B cell (primary cell): ENCODE data around the gene ZNF648. TPM values are rescaled to one million over a fixed set of nuclear protein-coding genes. Genes with fewer than 3 reads are reported as not detected.
"Not testable (repeated sequence)": the region's sequence is repeated elsewhere in the genome, so short reads cannot be mapped to it uniquely, and the experiment has no call there.

Source experiments
- ATAC-seq: fragments of 200-7000 bp; cut with Tn5 transposase; one replicate; pipeline ENCODE4 v1.10.0; 2021; ENCODE audit warnings: low read depth, mild to moderate bottlenecking, moderate number of reproducible peaks, moderate library complexity
- CTCF ChIA-PET: fragments of 350-600 bp; sonication (Branson Sonifier 250); formaldehyde crosslinking; loops from one replicate; lab custom pipeline; 2021; ENCODE audit warnings: antibody characterized with exemption, inconsistent platforms; lab: Charles Lee
- POLR2A ChIA-PET: fragments of 350-600 bp; sonication (Branson Sonifier 250); formaldehyde crosslinking; loops from one replicate; lab custom pipeline; 2021; ENCODE audit warnings: antibody characterized with exemption; lab: Charles Lee
- DNase-seq: peaks from one replicate; pipeline ENCODE4 v3.0.0; 2013
- H2AFZ ChIP-seq: 2 replicates; pipeline ENCODE4 v1.6.1; 2012; ENCODE audit warnings: mild to moderate bottlenecking, low read depth, low read length; ENCODE audit not compliant: insufficient read depth, poor library complexity, severe bottlenecking
- H3K27ac ChIP-seq, 2 donors: 1 replicate in 1 of 2; 2 replicates in 1 of 2; pipeline ENCODE4 v1.5.1; 2012 to 2013; ENCODE audit warnings: low read length in 2 of 2, mild to moderate bottlenecking in 2 of 2, moderate library complexity in 1 of 2
- H3K27me3 ChIP-seq, 4 experiments: fragments of 200-600 bp in 1 of 4; sonication (generic) in 1 of 4; replicated peaks in 1 of 4; 1 replicate in 2 of 4; 2 replicates in 2 of 4; pipeline versions ENCODE4 v1.6.1 to v1.7.0; 2013 to 2016; ENCODE audit warnings: low read length in 3 of 4, mild to moderate bottlenecking in 2 of 4, mixed read lengths in 1 of 4, moderate library complexity in 1 of 4; ENCODE audit not compliant: insufficient read depth in 4 of 4, control insufficient read depth in 3 of 4; ENCODE audit errors: control extremely low read depth in 1 of 4
- H3K36me3 ChIP-seq, 2 experiments: replicated peaks in 1 of 2; 1 replicate in 1 of 2; 2 replicates in 1 of 2; pipeline versions ENCODE4 v1.6.1 to v1.7.1; 2013; ENCODE audit warnings: low read length in 1 of 2; ENCODE audit not compliant: insufficient read depth in 2 of 2, control insufficient read depth in 1 of 2; ENCODE audit errors: control extremely low read depth in 1 of 2, extremely low read depth in 1 of 2
- H3K4me1 ChIP-seq, 2 donors: fragments of 200-600 bp in 1 of 2; sonication (generic) in 1 of 2; 1 replicate in 1 of 2; 2 replicates in 1 of 2; pipeline versions ENCODE4 v1.5.1 to v1.6.1; 2013 to 2017; ENCODE audit warnings: low read length in 2 of 2; ENCODE audit not compliant: control insufficient read depth in 2 of 2, insufficient read depth in 2 of 2
- H3K4me2 ChIP-seq: replicated peaks from 2 replicates; pipeline ENCODE3; 2012; ENCODE audit warnings: mild to moderate bottlenecking, low read depth, low read length; ENCODE audit not compliant: poor library complexity, severe bottlenecking
- H3K4me3 ChIP-seq, 5 experiments: fragments of 200-600 bp in 1 of 5; sonication (generic) in 1 of 5; 1 replicate in 3 of 5; 2 replicates in 2 of 5; pipeline versions ENCODE4 v1.5.1 to v1.7.0; 2011 to 2016; ENCODE audit warnings: low read length in 4 of 5, mild to moderate bottlenecking in 4 of 5, low read depth in 2 of 5, control low read depth in 1 of 5, moderate library complexity in 1 of 5; ENCODE audit not compliant: insufficient read depth in 1 of 5; ENCODE audit errors: control extremely low read depth in 1 of 5, extremely low read depth in 1 of 5
- H3K79me2 ChIP-seq: fragments of 200-600 bp; sonication (generic); one replicate; pipeline ENCODE4 v1.6.0; 2016; ENCODE audit warnings: low read length; ENCODE audit not compliant: control insufficient read depth, insufficient read depth
- H3K9ac ChIP-seq: fragments of 200-600 bp; sonication (generic); 2 replicates; pipeline ENCODE4 v1.6.1; 2017; ENCODE audit warnings: mild to moderate bottlenecking, low read length, moderate library complexity
- H3K9me3 ChIP-seq, 3 donors: one replicate each; pipeline versions ENCODE4 v1.6.1 to v1.7.1; 2013; ENCODE audit warnings: low read length in 2 of 3; ENCODE audit not compliant: control insufficient read depth in 2 of 3, insufficient read depth in 1 of 3; ENCODE audit errors: control extremely low read depth in 1 of 3
- H4K20me1 ChIP-seq: 2 replicates; pipeline ENCODE4 v1.6.0; 2012; ENCODE audit warnings: mild to moderate bottlenecking, low read length; ENCODE audit not compliant: insufficient read depth, control insufficient read depth, poor library complexity, severe bottlenecking
- H3K27ac Mint-ChIP-seq: one replicate; pipeline ENCODE4 v1.8.0; 2021; ENCODE audit warnings: mixed read lengths
- H3K27me3 Mint-ChIP-seq: one replicate; pipeline ENCODE4 v1.8.0; 2021; ENCODE audit warnings: mixed read lengths
- H3K4me1 Mint-ChIP-seq: one replicate; pipeline ENCODE4 v1.8.0; 2021; ENCODE audit warnings: mixed read lengths
- H3K4me3 Mint-ChIP-seq: one replicate; pipeline ENCODE4 v1.8.0; 2021; ENCODE audit warnings: mixed read lengths
- H3K9me3 Mint-ChIP-seq: one replicate; pipeline ENCODE4 v1.8.0; 2022; ENCODE audit warnings: mixed read lengths; ENCODE audit not compliant: insufficient read depth
- EZH2 ChIP-seq: IDR thresholded peaks from 2 replicates; pipeline ENCODE4 v1.6.1; 2012; ENCODE audit warnings: borderline replicate concordance, low read depth, mild to moderate bottlenecking, moderate library complexity, low read length; ENCODE audit not compliant: insufficient read depth, poor library complexity, severe bottlenecking
- WGBS: methylation state at CpG from one replicate; pipeline ENCODE4 v1.1.5; 2013; ENCODE audit warnings: missing lambda C conversion rate; ENCODE audit not compliant: insufficient coverage; 5-methylcytosine and 5-hydroxymethylcytosine counted together
- intact Hi-C: fragments of 100-400 bp; cut with micrococcal nuclease; formaldehyde crosslinking; loops from one replicate; pipeline ENCODE4 v1.10.0; 2022
- polyA plus RNA-seq: library from polyadenylated mRNA; depleted of rRNA; stranded (reverse); fragments of >200 nt; gene quantifications from 2 replicates; pipeline ENCODE4 v1.2.3, GENCODE V29; 2012
- total RNA-seq, 2 donors: library from RNA; stranded (reverse); fragments of 120-200 nt in 1 of 2; gene quantifications; 1 replicate in 1 of 2; 2 replicates in 1 of 2; pipeline versions ENCODE4 v1.2.3 to v1.2.4, GENCODE V29; 2013 to 2022
- TF ChIP-seq, protein P1 (sequence below): fragments of 200-600 bp; IDR thresholded peaks from one replicate; pipeline ENCODE4 v1.8.0; 2022; ENCODE audit warnings: antibody characterized with exemption, mild to moderate bottlenecking

Gene ZNF648
- total and polyA plus RNA-seq, 2 donors (not counting 1 experiment from before 2014, with no cell fraction given) = not detected

DNA sequence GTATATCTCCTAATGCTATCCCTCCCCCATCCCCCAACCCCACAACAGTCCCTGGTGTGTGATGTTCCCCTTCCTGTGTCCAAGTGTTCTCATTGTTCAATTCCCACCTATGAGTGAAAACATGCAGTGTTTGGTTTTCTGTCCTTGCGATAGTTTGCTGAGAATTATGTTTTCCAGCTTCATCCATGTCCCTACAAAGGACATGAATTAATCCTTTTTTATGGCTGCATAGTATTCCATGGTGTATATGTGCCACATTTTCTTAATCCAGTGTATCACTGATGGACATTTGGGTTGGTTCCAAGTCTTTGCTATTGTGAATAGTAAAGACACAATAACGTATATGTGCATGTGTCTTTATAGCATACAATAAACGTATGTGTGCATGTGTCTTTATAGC is 56.1 kb downstream of the ZNF648 start:
- H2AFZ ChIP-seq, H4K20me1 ChIP-seq, H3K36me3 ChIP-seq, DNase-seq, POLR2A ChIA-PET, CTCF ChIA-PET, H3K27ac ChIP-seq, H3K9ac ChIP-seq, H3K4me1 ChIP-seq, ATAC-seq, H3K27me3 ChIP-seq, H3K4me3 Mint-ChIP-seq, H3K9me3 Mint-ChIP-seq, H3K79me2 ChIP-seq, H3K27ac Mint-ChIP-seq, intact Hi-C loops, H3K4me1 Mint-ChIP-seq, H3K4me3 ChIP-seq, H3K4me2 ChIP-seq: not testable (repeated sequence)
- WGBS = no CpG with 5 or more reads among the region's 3 CpGs
- peaks cover 0 to 14% (median 0%) of the 10 kb centered on the region in 3 donors for H3K9me3 ChIP-seq
- peaks cover 34% of the 10 kb centered on the region for H3K27me3 Mint-ChIP-seq

DNA sequence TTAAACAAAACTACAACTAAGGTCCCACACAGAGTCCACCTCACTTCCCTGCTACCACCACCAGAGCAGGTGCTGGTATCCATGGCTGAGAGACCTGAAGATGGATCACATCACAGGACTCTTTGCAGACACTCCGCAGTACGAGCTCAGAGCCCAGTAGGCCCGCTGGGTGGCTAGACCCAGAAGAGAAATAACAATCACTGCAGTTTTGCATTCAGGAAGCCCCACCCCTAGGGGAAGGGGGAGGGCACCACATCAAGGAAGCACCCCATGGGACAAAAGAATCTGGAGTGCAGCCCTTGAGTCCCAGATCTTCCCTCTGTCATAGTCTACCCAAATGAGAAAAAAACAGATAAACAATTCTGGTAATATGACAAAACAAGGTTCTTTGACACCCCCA is 56.9 kb downstream of the ZNF648 start:
- POLR2A ChIA-PET = no interaction called here
- H3K79me2 ChIP-seq = no peaks in the 10 kb centered on the region
- Mint-ChIP-seq H3K4me3 (no peak overlapping the region), H3K27me3 (peaks cover 38% of the 10 kb centered on the region), H3K4me1 (no peaks in the 10 kb centered on the region), H3K27ac (no peak overlapping the region), H3K9me3 (peaks cover 6% of the 10 kb centered on the region)
- H3K4me2 ChIP-seq = no peak overlapping the region
- intact Hi-C loops = no loop called here
- no peak overlapping the region for H3K4me3 ChIP-seq
- H3K9ac ChIP-seq = no peak overlapping the region
- no peak overlapping the region for H2AFZ ChIP-seq
- no peak for DNase-seq
- 85% methylated on average over 3 of the region's 3 CpGs for WGBS
- CTCF ChIA-PET = no interaction called here
- no peaks in the 10 kb centered on the region for H3K4me1 ChIP-seq
- no peak overlapping the region for H3K27ac ChIP-seq
- H3K27me3 ChIP-seq = peaks cover 0 to 11% (median 0%) of the 10 kb centered on the region in 4 experiments
- peaks cover 0 to 10% (median 0%) of the 10 kb centered on the region in 3 donors for H3K9me3 ChIP-seq
- H4K20me1 ChIP-seq = no peaks in the 10 kb centered on the region
- TF ChIP-seq, protein P1, sequence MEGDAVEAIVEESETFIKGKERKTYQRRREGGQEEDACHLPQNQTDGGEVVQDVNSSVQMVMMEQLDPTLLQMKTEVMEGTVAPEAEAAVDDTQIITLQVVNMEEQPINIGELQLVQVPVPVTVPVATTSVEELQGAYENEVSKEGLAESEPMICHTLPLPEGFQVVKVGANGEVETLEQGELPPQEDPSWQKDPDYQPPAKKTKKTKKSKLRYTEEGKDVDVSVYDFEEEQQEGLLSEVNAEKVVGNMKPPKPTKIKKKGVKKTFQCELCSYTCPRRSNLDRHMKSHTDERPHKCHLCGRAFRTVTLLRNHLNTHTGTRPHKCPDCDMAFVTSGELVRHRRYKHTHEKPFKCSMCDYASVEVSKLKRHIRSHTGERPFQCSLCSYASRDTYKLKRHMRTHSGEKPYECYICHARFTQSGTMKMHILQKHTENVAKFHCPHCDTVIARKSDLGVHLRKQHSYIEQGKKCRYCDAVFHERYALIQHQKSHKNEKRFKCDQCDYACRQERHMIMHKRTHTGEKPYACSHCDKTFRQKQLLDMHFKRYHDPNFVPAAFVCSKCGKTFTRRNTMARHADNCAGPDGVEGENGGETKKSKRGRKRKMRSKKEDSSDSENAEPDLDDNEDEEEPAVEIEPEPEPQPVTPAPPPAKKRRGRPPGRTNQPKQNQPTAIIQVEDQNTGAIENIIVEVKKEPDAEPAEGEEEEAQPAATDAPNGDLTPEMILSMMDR = no peak
- TF ChIP-seq EZH2 = no peak
- no peak for ATAC-seq
- H3K36me3 ChIP-seq = no peaks in the 10 kb centered on the region
